DMS114 treated with DMSO at 0.1 percent for 48 hours (cell line): ENCODE measurements around the gene BEX3.
"Not testable (repeated sequence)": the region's sequence is repeated elsewhere in the genome, so short reads cannot be mapped to it uniquely, and the experiment has no call there.

ENCODE experiments used
- DNase-seq: peaks from one replicate; lab custom pipeline; 2025; ENCODE audit not compliant: unreplicated experiment; lab: John Stamatoyannopoulos, UW

Gene BEX3

DNA sequence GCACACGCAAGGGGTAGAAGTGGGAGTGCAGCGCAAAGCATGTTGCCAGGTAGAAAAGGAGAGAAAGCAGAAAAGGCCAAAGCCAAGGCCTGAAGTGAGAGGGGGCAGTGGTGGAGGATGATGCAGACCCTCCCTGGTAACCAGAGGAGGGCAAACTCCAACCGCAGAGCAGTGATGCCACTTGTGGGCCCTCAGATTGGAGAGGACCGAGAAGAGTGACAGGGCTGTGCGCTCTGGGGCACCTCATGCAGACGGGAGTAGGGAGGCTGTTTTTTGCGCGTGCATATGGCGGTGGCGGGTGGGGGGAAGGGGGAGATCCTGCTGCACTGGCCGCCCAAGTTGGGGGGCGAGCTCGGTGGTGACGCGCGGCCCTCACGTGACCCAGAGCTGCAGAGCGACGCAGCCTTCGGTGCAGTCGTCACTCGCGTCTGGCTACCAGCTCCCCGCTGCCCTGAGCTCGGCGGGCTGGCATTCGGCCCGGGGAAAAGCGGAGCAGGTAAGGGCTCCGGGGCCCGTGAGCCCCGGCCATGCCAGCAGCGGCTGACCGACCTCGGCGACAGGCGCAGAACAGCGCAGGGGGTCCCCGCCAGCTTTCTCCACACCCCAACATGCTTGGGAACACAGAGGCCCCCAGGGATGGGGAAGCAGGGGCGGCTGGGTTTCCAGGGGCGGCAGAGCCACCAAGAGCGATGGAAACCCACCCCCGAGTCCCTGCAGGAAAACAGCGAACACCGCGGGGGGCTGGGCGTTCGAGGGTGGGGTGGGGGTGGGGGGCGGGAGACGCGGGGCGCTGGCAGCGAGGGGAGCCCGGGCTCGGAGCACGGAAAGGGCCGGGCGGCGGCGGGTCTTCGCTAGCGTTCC lies at the start of gene BEX3:
Gene BEX3, plus strand, starts transcription at position 421 of the 861 bp plus-strand sequence. CDS start 984 bp downstream, outside the sequence.
- DNase-seq: peak; percentile 83

DNA sequence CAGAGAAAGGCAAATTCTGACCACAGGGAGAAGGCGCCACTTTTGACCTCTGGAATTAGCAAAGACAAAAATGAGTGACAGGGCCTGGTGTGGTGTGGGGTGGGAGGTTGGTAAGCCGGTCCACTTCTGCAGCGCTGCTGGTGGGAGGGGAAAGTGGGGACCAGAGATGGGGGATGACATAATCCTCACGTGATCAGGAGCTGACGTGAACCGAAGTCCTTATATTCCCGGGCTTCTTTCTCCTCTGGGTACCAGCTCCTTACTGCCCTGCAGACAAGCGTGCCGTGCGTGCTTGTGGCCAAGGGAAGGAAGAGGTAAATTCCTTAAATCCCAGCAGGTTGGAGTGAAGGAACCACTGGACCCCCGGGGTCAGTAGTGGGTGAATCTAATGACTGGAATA lies 46.3 kb upstream of the BEX3 start, which contains the start of gene TCEAL7:
Gene TCEAL7, plus strand, starts transcription at position 249 of the 400 bp plus-strand sequence. CDS start 1,165 bp downstream, outside the sequence.
- no peak for DNase-seq

DNA sequence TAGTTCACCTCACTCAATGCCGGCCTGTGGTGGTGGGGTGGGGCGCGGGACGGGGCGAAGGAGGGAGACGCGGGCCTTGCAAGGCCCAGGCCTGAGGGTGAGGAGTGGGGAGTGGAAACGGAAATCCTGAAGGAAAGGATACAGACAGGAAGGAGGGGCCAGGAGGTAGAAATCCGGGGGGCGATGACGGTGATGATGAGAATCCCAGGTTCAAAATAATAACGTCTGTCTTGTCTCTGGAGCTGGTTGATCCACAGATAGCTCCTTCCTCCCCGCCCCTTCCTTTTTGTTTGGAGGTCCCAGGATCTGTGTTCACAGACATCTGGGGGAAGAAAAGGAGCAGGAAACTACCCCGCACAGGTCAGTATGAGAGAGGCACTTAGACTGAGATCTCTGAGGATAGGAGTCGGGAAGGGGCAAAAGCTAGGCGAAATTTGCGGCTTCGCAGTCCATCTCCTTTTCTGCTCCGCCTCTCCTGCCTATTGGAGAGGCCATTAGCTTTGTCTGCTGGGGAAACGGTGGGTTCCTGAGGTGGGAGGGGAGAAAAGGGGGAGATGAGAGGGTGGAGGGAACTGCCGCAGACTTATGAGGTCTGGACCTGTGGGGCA lies 45.6 kb upstream of the BEX3 start:
- DNase-seq: no peak

DNA sequence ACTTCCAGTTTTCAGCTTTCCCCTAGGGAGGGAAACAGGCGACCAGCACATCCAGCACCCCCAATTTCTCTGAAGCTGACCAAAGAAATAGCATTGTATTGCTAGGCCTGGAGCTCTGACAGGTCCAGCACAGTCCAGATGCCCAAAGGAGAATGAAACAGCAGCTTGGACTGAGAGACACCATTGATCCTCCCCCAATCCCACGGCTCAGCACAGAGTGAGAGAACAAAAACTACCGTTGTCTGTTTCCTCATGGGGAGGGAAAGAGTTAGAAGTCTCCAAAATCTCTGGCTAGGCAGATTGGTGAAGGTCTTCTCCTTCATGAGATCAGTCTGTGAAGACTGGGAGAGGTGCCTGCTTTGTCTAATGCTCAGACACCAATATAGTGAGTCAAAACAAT lies 37.7 kb upstream of the BEX3 start:
- DNase-seq: no peak

DNA sequence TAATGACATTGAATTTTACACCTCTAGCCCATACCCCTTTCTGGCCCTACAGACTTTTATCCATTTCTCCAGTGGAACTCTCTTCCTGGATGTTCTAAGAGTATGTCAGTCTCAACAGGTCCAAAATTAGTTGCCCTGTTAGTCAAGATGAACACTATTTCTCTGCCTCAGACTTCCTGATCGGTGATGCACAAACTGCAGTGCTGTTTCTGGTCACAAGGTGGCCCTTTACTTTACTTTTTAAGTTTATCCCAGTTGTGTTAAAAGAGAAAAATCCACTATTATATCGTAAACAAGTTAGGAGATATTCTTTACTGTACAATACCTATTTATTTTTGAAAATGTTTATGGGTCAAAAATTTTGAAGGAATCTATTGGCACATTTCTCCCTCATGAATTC lies 33.2 kb upstream of the BEX3 start:
- DNase-seq: peak; percentile 57

DNA sequence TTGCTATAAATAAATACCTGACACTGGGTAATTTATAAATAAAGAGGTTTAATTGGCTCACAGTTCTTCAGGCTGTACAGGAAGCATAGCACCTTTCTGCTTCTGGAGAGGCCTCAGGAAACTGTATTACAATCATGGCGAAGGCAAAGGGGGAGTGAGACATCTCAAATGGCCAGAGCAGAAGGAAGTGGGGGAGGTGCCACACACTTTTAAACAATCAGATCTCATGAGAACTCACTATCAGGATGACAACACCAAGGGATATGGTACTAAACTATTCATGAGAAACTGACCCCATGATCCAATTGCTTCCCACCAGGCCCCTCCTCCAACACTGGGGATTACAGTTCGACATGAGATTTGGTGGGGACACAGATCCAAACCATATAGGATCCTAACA lies 31.7 kb upstream of the BEX3 start:
- no peak for DNase-seq

DNA sequence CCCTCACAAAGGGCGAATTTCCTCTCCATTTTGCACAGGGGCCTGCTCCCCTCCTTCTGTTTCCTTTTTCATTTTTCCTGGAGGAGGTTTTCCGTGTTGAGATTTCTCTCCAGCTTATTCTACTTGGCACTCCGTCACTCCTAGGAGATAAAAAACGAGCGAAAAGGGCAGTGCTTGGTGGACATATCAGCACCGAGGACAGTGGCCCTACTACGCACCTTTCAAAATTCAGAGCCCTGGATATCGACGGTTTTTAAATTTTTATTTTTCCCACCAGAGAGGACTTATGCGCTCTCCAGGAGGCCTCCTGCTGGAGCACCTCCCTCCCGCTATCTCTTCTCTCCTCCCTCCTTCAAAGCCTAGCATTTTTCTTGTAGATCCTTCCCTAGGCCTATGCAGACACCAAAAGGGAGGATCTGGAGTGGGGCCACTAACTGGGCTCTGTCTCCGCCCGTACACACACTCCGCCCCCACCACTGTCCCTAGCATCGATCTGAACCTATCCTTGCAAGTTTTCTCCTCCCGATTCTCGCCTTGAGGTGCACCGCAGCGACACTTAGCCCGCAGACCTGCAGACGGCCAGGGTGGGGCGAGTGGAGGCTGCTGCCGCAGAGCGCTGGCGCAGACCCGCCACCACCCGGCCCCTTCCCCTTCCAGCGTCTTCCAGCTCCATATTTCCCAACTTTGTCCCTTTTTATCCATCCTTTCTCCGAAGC lies 28.5 kb upstream of the BEX3 start:
- no peak for DNase-seq

DNA sequence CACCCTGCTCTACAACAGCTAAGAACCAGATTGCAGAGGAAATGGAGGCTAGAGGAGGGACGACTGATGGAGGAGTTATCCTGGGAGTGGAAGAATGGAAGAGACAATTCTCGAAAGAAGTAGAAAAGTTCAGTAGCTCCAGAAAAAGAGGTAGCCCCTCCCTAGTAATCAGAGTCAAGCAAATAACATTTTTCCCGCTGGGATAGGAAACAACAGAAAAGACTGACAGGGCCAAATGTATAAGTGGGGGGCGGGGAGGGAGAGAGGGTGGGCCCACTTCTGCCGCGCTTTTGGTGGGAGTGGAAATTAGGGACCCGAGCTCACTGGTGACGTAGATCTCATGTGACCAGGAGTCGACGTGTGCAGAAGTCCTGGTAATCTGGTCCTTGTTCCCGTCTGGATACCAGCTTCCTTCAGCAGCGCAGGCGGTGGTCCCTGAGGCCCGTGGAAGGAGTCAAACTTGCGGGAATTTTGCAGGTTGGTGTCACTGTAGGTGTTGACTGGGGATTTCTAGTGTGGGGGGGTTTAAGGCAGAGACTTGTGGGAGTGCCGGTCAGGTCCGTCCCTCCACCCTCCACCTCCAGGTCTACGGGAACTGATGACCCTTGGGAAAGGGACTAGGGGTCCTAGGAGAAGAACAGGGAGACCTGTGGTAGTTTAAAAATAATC lies 20.1 kb upstream of the BEX3 start, which contains the start of gene TCEAL9:
Gene TCEAL9, plus strand, starts transcription at position 377 of the 669 bp plus-strand sequence. CDS start 1,179 bp downstream, outside the sequence.
- peak; percentile 91 for DNase-seq

DNA sequence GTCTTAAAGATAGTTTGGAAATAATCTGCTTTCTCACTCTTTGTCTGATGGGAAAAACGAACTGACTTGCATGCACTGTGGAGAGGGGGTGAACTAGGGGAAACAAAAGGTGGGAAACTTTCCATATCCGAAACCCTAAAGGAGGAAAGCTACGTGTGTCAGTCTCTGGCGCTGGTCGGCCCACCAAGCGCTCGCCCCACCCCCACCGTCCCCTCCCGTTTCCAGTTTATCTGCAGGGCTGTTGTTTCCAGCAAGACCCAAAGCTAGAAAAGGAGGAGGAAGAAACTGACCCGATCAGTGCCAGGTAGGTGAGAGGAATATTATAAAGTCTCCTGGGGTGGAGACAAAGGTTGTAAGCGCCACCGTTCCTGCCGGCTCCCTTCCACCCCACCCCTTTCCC lies 19.5 kb upstream of the BEX3 start:
- peak; percentile 51 for DNase-seq

DNA sequence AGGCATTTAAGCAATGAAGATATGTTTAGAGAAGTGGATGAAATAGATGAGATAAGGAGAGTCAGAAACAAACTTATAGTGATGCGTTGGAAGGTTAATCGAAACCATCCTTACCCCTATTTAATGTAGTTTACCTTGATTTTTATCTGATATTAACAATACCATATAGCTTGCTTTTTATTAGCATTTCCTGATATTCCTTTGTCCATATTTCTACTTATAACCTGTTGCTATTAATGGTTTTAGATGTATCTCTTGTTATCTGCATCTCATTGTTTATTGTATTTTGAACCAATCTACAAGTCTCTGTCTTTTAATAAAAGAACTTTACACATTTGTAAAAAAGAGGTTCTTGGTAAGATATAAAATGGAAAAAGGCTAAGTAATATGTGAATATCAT lies 18.5 kb upstream of the BEX3 start:
- no peak for DNase-seq

DNA sequence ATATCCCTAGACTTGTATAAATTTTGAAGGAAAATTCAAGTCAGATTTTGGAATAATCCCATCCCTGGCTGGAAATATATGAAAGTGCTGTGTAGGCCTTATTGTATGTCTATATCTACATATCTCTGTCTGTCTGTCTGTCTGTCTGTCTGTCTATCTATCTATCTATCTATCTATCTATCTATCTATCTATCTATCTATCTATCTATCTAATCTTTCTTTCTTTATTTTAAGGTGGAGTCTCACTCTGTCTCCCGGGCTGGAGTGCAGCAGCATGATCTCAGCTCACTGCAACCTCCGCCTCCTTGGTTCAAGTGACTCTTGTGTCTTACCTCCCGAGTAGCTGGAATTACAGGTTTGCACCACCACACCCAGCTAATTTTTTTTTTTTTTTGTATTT lies 16.7 kb upstream of the BEX3 start:
- DNase-seq: not testable (repeated sequence)

DNA sequence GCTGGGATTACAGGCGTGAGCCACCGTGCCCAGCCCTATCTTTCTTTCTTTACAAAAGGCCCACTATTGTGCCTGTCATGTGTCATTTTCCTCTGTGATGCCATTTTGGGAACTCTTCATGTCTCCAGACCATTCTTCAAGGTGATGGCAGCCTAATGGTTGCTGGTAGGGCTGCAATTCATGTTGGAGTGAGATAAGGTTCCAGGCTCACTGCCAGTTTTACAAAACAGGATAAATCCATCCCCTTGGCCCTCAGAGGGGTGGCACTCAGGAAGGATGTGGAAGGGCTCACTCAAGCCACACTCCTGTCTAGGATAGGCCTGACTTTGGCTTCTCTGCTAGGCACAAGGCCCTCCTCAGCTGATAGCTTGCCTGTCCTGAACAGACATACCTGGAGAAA lies 16.2 kb upstream of the BEX3 start:
- DNase-seq: no peak

DNA sequence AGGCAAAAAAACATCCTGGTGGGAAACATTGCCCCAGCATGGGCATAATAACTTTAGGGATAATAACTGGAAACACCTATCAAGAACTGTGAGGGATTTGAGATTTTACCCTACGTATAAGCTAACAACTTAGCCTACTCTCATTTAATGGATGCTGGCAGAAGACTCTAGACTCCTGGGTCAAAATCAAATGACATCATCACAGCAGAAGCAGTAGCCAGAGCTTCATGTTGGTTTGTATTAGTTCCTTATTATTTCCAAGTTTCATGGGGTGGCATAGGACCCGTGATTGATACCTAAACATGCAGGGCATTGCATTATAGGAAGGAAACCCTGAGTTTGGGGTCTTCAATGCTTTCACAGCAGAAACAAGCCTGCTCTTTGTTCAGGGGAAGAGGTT lies 15.4 kb upstream of the BEX3 start:
- DNase-seq: peak; percentile 73

DNA sequence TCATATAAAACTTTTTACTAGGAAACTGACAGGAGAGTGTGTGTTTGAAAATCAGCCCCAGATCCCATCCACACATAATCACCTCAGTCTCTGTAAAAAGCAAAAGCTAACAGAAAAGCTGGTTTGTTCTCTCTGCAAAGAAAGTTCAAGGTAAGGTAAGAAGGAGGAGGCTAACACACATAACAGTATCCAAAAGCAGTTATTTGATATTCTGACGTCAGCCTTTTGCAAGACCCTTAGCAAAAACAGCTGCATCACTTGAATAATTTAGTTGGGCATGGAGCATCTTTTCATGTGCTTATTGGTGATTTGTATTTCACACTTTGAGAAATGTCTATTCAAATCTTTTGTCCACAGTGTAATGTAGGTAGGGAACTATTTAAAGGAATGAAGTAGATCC lies 14.5 kb upstream of the BEX3 start:
- DNase-seq: peak; percentile 80

DNA sequence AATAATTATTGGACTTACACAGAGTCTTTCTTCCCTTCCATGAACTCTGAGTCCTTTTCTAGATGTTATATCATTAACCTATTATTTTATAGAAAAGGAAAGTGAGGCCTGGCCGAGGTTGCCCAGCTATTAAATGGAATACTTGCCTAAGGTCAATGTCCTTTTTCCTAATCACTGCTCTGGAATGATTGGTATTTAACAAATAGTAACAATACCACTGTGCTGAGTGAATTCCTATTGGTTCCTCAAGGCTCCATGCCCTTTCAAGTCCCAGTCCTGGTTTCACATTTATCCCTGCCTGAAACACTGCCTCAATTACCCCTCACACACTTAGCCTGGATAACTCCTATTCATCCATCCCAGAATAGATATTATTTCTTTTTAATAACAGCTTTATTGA lies 13.9 kb upstream of the BEX3 start:
- peak; percentile 90 for DNase-seq

DNA sequence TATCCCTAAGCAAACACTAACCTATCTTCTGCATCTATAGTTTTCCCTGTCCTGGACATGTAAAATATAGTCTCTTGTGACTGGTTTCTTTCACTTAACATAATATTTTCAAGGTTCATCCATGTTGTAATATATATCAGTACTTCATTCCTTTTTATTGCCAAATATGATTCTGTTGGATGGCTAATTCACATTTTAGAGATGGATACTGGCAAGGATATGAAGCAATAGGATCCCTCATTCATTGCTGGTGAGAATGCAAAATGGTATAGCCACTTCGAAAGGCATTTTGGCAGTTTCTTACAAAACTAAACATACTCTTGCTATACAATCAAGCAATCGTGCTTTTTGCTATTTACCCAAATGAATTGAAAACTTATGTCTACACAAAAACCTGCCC lies 13.3 kb upstream of the BEX3 start:
- DNase-seq: no peak

DNA sequence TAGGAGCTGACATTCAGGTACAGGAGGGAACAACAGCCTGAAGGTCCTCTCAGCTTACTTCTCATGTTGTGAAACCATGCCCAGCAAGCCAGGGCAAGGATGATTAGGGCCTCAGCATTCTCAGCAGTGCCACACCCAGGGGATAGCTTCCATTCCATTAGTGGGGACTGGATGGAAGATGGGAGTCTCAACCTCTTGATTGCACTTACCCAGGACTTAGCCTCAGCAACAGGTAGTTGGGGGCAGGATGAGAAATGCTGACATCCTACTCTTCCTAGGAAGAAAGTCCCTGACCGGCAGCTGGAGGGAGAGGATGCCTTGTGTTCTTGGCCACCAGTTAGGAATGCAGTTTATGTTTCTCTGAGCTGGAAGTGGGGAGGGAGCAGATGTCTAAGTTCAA lies 8.8 kb upstream of the BEX3 start:
- peak; percentile 94 for DNase-seq

DNA sequence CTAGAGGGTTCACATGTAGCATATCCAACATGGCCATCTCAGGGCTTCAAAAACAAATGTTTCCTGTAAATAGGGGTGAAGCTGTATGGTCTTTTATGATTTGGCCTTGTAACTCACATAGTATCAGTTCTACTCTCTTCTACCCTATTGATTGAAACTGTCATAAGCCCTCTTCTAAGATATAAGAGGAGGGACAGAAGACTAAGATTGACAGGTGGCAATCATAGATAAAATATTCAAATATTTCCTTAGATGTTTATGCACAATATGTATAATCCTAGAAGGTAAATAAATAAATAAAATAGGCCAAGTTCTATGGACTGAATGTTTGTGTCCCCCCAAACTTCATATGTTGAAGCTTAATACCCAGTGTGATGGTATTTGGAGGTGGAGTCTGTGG lies 6.9 kb upstream of the BEX3 start:
- no peak for DNase-seq

DNA sequence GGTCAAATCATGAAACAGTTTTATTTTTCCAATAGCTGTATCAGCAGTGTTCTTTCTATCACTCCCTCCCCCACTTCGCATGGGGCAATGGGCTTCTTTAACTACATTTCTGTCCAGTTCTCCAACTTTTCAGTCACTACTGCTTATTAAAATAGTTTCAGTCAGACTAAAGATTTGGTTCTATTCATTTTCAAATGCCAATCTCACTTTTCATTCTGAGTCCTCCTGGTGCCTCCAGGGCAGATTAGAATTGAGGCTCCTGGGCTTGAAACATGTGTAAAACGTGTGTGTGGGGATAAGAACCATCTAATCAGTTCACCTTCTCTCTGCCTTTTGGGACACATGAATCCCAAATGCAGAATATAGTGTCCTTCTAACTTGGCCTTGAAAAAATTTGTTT lies 3.5 kb upstream of the BEX3 start:
- DNase-seq: no peak

DNA sequence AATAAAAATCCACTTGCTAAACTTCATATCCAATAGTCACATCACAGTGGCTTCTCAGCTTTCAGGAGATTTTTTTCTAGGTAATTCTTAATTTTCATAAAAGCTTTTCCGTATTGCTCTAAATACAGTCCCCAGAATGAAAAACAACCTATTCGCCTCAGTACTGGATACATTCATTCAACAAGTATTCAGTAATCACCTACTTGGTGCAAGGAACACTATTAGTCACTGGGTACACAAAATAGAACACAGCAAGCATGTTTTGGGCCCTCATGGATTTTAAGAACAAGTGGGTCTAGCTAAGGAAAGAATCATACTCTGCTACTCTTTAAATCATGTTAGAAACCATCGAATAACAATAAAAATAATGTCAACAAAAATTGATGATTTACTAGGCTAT lies 2.8 kb upstream of the BEX3 start:
- DNase-seq: no peak

DNA sequence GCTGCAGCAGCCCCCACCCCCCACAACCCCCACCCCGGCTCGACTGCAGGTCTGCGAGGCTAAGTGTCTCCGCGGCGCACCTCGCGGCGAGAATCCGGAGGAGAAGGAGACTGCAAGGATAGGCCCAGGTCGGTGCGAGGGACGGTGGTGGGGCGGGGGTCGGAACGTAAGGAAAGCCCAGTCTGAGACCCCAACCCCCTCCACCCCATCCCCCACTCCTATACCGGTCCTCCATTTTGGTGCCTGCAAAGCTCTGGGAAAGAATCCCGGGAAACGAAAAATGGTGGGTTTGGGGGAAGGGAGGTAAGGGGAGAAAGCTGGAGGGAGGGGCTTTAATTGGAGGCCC lies 614 bp downstream of the BEX3 start:
- DNase-seq: peak; percentile 76
